GM21576 (cell line): Measurements from ENCODE around the gene CALR3.
"Not testable (repeated sequence)": the region's sequence is repeated elsewhere in the genome, so short reads cannot be mapped to it uniquely, and the experiment has no call there.

Experiments
- ATAC-seq: cut with Tn5 transposase; IDR thresholded peaks from one replicate; pipeline ENCODE4 v1.9.1; 2021; ENCODE audit warnings: mild to moderate bottlenecking, moderate library complexity; ENCODE audit not compliant: unreplicated experiment

The CALR3 gene

GRCh38 chr19:16495982-16496612, at the start of gene CALR3, which contains the start of gene C19orf44:
Gene CALR3 (minus strand): TSS chr19:16496167. CDS start chr19:16496129, 38 bp downstream.
Gene C19orf44 (plus strand): TSS chr19:16496394. CDS start chr19:16500793, 4,399 bp downstream.
- ATAC-seq, result peak; percentile 94

- no peak for ATAC-seq
Measured at GRCh38 chr19:16544473-16545231, 48.7 kb upstream of the CALR3 start.

GRCh38 chr19:16543734-16544133, 47.8 kb upstream of the CALR3 start:
- not testable (repeated sequence) for ATAC-seq

- no peak for ATAC-seq
Measured at GRCh38 chr19:16542910-16543472, 47.0 kb upstream of the CALR3 start.

GRCh38 chr19:16542045-16542909, 46.3 kb upstream of the CALR3 start, which contains the start of gene CHERP:
Gene CHERP (minus strand): TSS chr19:16542437. CDS start chr19:16542378, 59 bp downstream.
- ATAC-seq, result peak; percentile 57

DNA sequence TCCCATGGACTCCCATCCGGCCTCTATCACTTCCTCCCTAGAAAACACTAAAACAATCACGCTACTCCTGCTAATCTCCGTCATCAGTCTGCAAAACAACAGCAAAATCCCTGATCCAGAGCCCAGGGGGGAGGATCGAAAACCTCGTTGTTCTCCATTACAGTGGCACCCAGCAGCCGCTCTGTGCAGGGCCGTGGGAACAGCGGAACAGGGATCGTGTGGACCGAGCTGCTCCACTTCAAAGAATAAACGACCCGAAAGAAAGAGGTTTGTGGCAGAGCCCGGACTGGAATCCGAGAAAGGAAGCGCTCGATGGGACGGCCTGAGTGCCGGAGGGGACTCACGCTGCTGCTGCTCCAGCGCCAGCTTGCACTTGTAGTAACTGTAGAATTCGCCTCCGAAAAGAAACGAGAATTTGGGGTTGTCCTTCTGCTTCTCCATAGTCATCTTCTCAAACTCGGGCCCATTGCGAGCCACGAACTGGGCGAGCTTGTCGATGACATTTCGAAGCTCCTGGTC, 45.6 kb upstream of the CALR3 start:
- peak; percentile 7 for ATAC-seq

DNA sequence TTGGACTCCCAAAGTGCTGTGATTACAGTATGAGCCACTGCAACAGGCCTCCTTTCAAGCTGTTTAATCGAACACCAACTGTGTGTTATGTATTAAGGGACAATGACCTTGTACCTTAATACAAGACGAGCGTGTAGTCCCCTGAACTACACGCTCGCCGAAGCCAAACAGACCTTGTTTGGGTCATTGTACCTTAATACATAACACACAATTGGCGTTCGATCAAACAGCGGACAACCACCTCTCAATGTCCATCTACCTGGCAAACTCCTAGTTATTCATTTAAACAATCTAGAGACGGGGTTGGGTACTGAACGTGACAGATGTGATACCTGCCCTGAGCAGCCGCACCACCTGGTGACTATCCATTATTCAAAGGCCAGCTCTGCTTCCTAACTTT, 45.0 kb upstream of the CALR3 start:
- ATAC-seq, result no peak

DNA sequence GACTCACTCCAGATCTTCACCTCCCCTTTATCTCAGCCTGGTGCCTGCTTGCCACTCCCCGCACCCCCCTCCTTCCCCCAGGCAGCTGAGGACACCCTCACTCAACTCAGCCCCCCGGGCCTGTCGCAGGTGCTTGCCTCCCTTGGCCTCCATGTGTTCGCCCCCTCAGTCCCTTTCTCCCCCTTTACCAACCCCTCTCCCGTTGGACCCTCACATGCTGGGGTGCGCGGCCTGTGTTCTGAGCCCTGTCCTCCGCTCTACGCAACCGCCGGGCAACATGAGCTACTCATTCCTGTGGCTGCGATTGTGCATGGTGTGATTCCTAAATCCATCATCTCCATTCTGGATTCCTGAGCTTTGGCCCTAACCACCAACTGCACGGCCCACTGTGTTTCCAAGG, 41.1 kb upstream of the CALR3 start:
- ATAC-seq, result no peak

DNA sequence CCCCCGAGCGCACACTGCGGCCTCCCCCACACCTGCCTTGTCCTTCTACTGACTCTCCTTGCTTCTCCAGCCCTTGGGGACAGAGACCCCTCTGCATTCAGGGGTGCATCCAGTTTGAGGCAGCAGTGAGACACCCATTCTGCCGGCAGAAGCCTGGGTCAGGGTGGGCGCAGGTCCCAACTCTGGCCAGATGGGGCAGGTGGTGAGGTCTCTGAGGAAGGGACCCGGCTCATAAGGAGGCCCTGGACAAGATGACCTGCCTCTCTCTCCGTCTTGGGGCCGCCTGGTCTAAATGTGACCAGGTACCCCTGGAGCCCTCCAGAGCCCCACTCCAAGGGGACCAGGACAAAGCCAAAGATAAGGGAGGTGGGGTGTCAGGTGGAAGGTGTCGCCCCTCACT, 40.2 kb upstream of the CALR3 start:
- no peak for ATAC-seq

- ATAC-seq, result no peak
Measured at GRCh38 chr19:16535381-16535780, 39.4 kb upstream of the CALR3 start.

DNA sequence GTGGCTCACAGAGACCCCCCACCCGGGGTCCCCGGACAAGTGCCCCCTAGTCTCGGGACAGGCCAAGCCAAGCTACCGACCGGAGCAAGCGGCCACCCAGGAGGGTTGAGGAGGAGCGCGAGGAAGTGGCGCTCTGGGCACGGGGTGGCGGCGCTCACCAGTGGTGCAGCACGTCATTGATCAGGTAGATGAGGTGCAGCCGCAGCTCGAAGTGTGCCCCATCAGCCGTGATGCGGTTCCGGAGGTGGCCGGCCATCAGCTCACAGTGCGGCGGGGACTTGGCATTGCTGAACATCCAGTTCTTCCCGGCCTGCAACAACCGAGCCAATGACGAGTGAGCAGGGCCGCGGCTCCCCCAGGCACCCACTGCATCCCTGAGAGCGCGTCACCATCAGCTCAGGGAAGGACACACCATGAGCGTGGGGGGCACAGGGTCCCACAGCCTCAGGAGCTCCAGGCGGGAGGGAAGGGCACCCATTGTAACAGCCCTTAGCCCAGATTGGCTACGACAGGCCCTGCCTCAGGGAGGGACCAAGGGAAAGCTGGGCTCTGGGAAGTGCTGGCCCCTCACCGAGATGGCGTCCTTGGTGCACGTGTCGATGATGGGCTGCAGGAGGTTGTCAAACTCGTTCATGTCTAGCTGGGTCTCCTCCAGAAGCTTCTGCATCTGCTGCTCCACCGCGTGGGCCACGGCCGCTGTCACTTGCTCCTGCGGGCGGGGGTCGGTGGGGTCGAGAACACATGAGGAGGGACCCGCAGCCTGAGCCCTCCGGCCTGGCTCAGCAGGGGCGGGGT, 36.7 kb upstream of the CALR3 start:
- no peak for ATAC-seq

- ATAC-seq, result no peak
Measured at GRCh38 chr19:16531380-16531669, 35.4 kb upstream of the CALR3 start.

DNA sequence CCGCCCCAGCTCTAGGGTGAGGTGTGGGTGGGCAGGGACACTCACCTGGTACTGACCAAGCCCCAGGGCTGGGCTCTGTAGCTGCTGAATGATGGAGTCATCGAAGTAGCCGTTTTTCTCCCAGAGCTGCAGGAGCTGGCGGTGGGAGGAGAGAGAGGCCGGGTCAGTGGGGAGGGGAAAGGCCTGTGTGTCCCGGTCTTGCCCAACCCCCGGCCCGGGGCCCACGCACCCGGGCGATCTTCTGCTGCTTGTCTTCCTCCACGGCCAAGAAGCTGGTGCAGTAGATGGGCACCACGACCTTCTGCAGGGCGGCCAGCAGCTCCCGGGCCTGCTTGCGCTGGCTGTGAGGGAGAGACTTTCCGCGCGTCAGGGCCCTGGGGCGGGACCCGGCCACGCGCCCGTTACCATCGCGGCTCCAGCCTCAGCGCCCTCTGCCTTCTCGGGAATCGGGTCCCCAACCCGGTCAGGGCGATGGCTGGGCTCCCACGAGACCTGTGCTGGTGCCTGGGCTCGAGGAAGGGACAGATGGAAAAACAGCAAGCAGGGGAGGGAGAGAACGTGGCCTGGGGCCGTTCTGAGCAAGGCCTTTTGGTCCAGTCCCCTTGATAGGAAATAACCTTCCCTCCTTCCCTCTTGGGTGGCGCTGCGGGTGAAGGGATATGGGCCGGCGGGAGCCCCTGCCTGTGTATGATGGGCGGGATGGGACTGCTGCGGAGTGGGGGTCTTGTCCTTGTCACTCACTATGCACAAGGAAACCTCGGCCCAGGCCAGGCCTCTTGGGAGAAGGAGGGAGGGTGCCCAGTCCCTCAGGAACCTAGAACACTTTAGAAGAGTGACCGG, 34.8 kb upstream of the CALR3 start:
- no peak for ATAC-seq

GRCh38 chr19:16529466-16530144, 33.6 kb upstream of the CALR3 start:
- ATAC-seq, result no peak

GRCh38 chr19:16527971-16528521, 32.1 kb upstream of the CALR3 start:
- no peak for ATAC-seq

DNA sequence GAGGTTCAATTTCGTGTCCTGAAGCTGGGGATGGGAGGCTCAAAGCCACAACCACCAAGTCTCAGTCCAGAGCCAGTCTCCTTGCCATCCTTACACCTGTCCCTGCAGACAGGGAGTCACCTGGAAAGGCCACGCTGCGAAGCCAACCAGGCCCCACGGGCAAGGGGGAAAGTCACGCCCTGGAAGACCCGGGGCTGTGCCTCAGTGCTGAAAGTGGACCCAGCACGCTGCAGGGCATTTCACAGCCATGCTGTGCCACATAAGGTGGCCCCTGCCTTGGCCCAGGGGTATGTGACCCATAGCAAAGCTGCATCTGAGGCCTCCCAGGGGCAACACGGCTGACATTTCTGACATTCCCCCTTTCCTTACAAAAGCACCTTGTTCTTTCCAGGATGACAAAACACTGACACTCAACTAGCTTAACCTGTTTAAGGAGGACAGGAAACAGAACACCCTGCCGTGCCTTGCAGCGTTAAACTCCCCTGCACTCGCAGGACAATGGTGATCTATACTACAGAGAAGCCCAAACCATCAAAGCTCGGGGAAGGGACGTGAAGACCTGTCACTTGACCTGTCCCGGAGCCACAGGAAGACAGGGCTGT, 31.5 kb upstream of the CALR3 start:
- no peak for ATAC-seq

DNA sequence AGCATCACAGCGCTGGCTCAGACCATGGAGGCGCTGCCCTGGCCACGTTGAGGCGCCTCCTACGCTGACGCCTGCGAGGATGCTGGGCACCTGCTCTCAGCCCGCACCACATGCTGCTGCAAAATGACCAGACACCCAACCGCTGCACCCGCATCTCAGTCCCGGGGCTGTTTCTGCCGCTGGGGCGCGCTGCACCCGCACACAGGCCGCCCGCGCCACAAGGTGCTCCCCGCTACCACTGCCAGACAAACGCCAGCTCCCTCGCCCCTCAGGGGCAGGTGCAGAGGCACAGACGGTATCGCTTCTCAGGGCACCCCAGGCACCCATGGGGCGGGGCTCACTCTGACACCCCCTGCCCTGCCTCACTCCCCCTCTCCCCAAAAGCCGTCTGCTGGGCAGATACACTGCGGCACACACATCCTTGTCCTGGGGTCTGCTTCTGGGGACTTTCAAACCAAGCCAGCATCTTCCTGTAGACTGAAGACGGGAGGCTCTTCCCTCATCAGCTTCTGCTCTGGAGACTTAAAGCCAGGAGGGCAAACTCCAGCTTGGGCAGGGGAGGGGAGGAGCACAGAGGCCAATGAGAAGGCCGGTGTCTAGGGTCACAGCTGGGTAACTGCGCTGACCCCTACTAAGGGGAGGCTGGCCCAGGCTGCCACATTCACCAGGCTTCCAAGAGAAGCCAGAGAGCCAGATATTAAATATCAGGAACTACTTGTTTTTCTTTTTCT, 29.9 kb upstream of the CALR3 start:
- ATAC-seq, result no peak
